ENCODE measurements around the gene KIAA0040. TPM values are rescaled to one million over a fixed set of nuclear protein-coding genes. Genes with fewer than 3 reads are reported as not detected.

The KIAA0040 gene
- total RNA-seq, 3 donors from 2014 or later (not counting 1 experiment from before 2014, with no cell fraction given) = 18.0 to 21.2 (median 19.4) TPM

DNA sequence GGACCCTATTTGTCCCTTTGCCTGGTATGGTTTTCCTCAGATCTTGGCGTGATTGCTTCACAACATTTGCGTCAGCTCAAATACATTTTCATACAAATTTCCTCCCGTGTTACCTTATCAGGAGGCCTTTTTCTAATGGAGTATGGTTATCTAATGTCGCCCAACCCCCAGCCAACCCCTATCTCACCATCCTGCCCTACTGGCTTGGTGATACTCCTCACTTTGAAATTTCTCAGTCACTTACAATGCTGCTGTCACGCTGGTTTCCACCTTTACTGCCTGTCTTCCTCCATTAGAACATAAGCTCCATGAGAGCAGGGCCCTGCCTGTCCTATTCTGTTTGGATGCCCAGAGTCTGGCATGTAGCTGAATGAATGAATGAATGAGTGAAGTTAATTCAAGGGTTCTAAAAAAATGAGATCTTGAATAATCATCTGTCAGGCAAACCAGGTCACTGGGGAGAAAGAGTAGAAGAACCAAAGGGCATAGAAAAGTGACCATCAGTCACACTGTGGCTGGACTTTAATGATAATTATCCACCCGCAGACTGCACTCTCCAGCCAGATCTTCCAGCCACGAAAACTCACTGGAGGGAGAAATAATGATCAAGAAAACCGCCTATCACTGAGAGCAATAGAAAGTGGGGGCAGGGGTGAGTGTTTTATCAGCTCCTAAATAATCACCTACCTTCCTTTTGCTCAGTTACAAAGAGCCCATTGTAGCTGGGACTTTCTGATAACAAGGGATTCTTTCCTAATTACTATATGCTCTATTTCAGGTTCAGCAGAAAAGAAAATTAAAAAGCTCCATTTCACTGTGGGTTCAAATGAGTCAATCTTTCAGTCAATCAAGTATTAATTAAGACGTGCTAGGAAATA, 21.3 kb downstream of the KIAA0040 start:
- no peak overlapping the region for H3K4me3 ChIP-seq (ENCODE audit: low read length)
- no peak overlapping the region for H3K27ac ChIP-seq (ENCODE audit: low read length)
- DNase-seq (no peak), ATAC-seq (no peak)
- TF ChIP-seq, protein P1, sequence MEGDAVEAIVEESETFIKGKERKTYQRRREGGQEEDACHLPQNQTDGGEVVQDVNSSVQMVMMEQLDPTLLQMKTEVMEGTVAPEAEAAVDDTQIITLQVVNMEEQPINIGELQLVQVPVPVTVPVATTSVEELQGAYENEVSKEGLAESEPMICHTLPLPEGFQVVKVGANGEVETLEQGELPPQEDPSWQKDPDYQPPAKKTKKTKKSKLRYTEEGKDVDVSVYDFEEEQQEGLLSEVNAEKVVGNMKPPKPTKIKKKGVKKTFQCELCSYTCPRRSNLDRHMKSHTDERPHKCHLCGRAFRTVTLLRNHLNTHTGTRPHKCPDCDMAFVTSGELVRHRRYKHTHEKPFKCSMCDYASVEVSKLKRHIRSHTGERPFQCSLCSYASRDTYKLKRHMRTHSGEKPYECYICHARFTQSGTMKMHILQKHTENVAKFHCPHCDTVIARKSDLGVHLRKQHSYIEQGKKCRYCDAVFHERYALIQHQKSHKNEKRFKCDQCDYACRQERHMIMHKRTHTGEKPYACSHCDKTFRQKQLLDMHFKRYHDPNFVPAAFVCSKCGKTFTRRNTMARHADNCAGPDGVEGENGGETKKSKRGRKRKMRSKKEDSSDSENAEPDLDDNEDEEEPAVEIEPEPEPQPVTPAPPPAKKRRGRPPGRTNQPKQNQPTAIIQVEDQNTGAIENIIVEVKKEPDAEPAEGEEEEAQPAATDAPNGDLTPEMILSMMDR (IDR thresholded peaks at IDR 0.05) = no peak
- peaks cover 5% of the 10 kb centered on the region for H3K4me1 ChIP-seq (ENCODE audit: control insufficient read depth, insufficient read depth, low read length)
- no peaks in the 10 kb centered on the region for H3K9me3 ChIP-seq (ENCODE audit: control insufficient read depth, insufficient read depth, low read length)
- intact Hi-C loops (cut with micrococcal nuclease) = no loop called here
- peaks cover 28% of the 10 kb centered on the region for H3K36me3 ChIP-seq (ENCODE audit: control insufficient read depth, insufficient read depth, low read length)
- Mint-ChIP-seq H3K36me3 (peaks cover 3% of the 10 kb centered on the region), H3K27ac (peak overlapping the region in 1 of 2 donors; percentile 71), H3K9me3 (no peaks in the 10 kb centered on the region), H3K4me3 (no peak overlapping the region), H3K4me1 (peaks cover 60 to 62% of the 10 kb centered on the region in 2 donors), H3K27me3 (ENCODE audit: low read depth in 2 of 2) (no peaks in the 10 kb centered on the region)
- H3K27me3 ChIP-seq (ENCODE audit: control insufficient read depth, insufficient read depth, low read length) = no peaks in the 10 kb centered on the region
- 97% methylated on average over 8 of the region's 9 CpGs for WGBS (ENCODE audit: insufficient coverage)

DNA sequence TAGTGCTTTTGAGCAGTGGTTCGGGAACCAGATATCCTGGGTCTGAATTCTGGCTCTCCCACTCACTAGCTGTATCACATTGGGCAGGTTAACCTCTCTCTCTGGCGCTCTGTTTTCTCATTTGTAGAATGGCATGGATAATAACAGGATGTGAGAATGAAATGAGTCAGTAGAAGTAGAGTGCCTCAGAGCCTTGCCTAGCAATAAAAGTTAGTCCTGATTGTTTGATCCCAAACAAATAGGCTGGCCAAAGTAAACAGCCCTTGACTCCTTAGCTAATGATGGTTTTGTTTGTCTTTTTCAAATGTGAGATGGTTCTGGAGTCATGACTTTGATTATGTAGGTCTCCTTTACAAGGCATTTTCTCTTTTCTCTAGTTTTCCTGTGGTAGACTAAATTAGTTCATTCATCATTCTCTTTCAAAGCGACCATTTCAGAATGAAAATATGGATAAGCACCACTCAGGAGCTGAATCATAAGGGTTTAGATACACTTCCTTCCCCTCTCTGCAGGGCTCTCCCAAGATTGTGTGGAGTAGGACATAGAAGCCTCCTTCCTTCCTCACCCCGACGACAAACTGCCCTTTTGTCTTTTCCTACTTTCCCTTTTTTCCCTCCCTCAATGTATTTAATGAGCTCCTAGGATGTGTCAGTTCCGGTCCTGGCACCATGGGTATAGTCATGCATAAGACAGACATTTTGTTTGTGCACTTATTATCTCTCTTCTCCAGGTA, 23.1 kb downstream of the KIAA0040 start:
- Mint-ChIP-seq H3K27ac (no peak overlapping the region), H3K4me1 (peaks cover 58 to 63% of the 10 kb centered on the region in 2 donors), H3K27me3 (ENCODE audit: low read depth in 2 of 2) (no peaks in the 10 kb centered on the region), H3K36me3 (peaks cover 7% of the 10 kb centered on the region), H3K4me3 (no peak overlapping the region), H3K9me3 (no peaks in the 10 kb centered on the region)
- Histone ChIP-seq H3K36me3 (ENCODE audit: control insufficient read depth, insufficient read depth, low read length) (peaks cover 38% of the 10 kb centered on the region), H3K27me3 (ENCODE audit: control insufficient read depth, insufficient read depth, low read length) (no peaks in the 10 kb centered on the region), H3K9me3 (ENCODE audit: control insufficient read depth, insufficient read depth, low read length) (no peaks in the 10 kb centered on the region), H3K4me3 (ENCODE audit: low read length) (no peak overlapping the region), H3K4me1 (ENCODE audit: control insufficient read depth, insufficient read depth, low read length) (peaks cover 5% of the 10 kb centered on the region), H3K27ac (ENCODE audit: low read length) (no peak overlapping the region)
- WGBS (ENCODE audit: insufficient coverage) = 91% methylated on average over 6 of the region's 6 CpGs
- TF ChIP-seq, protein P1 (IDR thresholded peaks at IDR 0.05) = no peak
- ATAC-seq = no peak
- intact Hi-C loops (cut with micrococcal nuclease) = no loop called here
- no peak for DNase-seq

DNA sequence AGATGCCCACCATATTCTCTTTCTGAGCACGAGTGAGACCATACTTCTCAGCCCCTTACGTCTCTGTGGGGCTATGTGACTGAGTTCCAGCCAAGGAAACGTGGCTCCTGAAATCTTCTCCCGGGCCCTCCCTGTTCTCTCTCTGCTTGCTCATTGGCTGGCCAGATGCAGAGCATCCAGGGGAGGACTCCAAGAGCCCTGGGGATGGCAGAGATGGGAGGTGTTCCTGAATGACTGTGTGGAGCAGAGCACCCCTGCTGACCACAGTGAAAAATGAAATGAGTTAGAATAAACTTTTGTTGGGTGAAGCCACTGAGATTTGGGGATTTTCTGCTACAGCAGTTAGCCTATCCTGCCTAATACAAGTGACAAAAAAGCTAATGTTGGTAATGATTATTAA, 23.8 kb downstream of the KIAA0040 start:
- H3K27me3 ChIP-seq (ENCODE audit: control insufficient read depth, insufficient read depth, low read length) = no peaks in the 10 kb centered on the region
- H3K9me3 Mint-ChIP-seq = no peaks in the 10 kb centered on the region
- H3K27ac ChIP-seq (ENCODE audit: low read length) = no peak overlapping the region
- DNase-seq (no peak), ATAC-seq (no peak)
- intact Hi-C loops (cut with micrococcal nuclease) = no loop called here
- peaks cover 5% of the 10 kb centered on the region for H3K4me1 ChIP-seq (ENCODE audit: control insufficient read depth, insufficient read depth, low read length)
- 93% methylated on average over 4 of the region's 4 CpGs for WGBS (ENCODE audit: insufficient coverage)
- H3K36me3 ChIP-seq (ENCODE audit: control insufficient read depth, insufficient read depth, low read length) = peaks cover 43% of the 10 kb centered on the region
- H3K27me3 Mint-ChIP-seq (ENCODE audit: low read depth in 2 of 2) = no peaks in the 10 kb centered on the region
- H3K36me3 Mint-ChIP-seq = peaks cover 7% of the 10 kb centered on the region
- peak overlapping the region in 1 of 2 donors; percentile 53 for H3K27ac Mint-ChIP-seq
- H3K4me3 Mint-ChIP-seq = no peak overlapping the region
- peaks cover 53 to 63% of the 10 kb centered on the region in 2 donors for H3K4me1 Mint-ChIP-seq
- TF ChIP-seq, protein P1 (IDR thresholded peaks at IDR 0.05) = no peak
- H3K9me3 ChIP-seq (ENCODE audit: control insufficient read depth, insufficient read depth, low read length) = no peaks in the 10 kb centered on the region
- H3K4me3 ChIP-seq (ENCODE audit: low read length) = no peak overlapping the region

Measured in natural killer cell (primary cell).